ENCODE data around the gene UNC80.

UNC80 gene

GRCh38 chr2:209917154-209917771 is 145.6 kb downstream of the UNC80 start:
- no peak for DNase-seq

GRCh38 chr2:209918251-209918650 is 146.6 kb downstream of the UNC80 start:
- no peak for DNase-seq

- DNase-seq, result no peak
Measured at GRCh38 chr2:209922116-209922515, 150.5 kb downstream of the UNC80 start.

- DNase-seq, result no peak
Measured at GRCh38 chr2:209929369-209929768, 157.7 kb downstream of the UNC80 start.

GRCh38 chr2:209933499-209934483 is 162.2 kb downstream of the UNC80 start:
- DNase-seq, result no peak

- no peak for DNase-seq
Measured at GRCh38 chr2:209936106-209936666, 164.6 kb downstream of the UNC80 start.

- no peak for DNase-seq
Measured at GRCh38 chr2:209937893-209938292, 166.3 kb downstream of the UNC80 start.

GRCh38 chr2:209938906-209939305 is 167.3 kb downstream of the UNC80 start:
- no peak for DNase-seq

GRCh38 chr2:209940936-209941335 is 169.3 kb downstream of the UNC80 start:
- DNase-seq, result no peak

GRCh38 chr2:209942426-209942825 is 170.8 kb downstream of the UNC80 start:
- no peak for DNase-seq

- no peak for DNase-seq
Measured at GRCh38 chr2:209942936-209943605, 171.4 kb downstream of the UNC80 start.

GRCh38 chr2:209943776-209944175 is 172.1 kb downstream of the UNC80 start:
- no peak for DNase-seq

- DNase-seq, result no peak
Measured at GRCh38 chr2:209946539-209946938, 174.9 kb downstream of the UNC80 start.

GRCh38 chr2:209956271-209956670 is 184.6 kb downstream of the UNC80 start:
- no peak for DNase-seq

- DNase-seq, result no peak
Measured at GRCh38 chr2:209958016-209958415, 186.4 kb downstream of the UNC80 start.

GRCh38 chr2:209960045-209960444 is 188.4 kb downstream of the UNC80 start:
- no peak for DNase-seq

GRCh38 chr2:209960676-209961630 is 189.3 kb downstream of the UNC80 start:
- DNase-seq, result peak; percentile 14

- no peak for DNase-seq
Measured at GRCh38 chr2:209965723-209966122, 194.1 kb downstream of the UNC80 start.

- no peak for DNase-seq
Measured at GRCh38 chr2:209969692-209970091, 198.1 kb downstream of the UNC80 start.

GRCh38 chr2:209970271-209970670 is 198.6 kb downstream of the UNC80 start:
- DNase-seq, result no peak

GRCh38 chr2:209970711-209971110 is 199.1 kb downstream of the UNC80 start:
- DNase-seq, result no peak

GRCh38 chr2:209973328-209973727 is 201.7 kb downstream of the UNC80 start:
- DNase-seq, result no peak
